WTC11 (cell line): ENCODE data around the gene RANBP3.

ENCODE experiments used
- ATF2 ChIP-seq: sonication (generic); formaldehyde crosslinking; IDR thresholded peaks from 2 replicates; pipeline ENCODE4 v1.8.1; 2022; ENCODE audit warnings: low read depth, missing genetic modification reagents, borderline replicate concordance
- ATF3 ChIP-seq: sonication (generic); formaldehyde crosslinking; conservative IDR thresholded peaks from 2 replicates; pipeline ENCODE4 v1.8.1; 2022; ENCODE audit warnings: mild to moderate bottlenecking, missing genetic modification reagents
- CTCF ChIP-seq: fragments of 200-600 bp; IDR thresholded peaks from 2 replicates; pipeline ENCODE4 v1.8.0; 2022; ENCODE audit warnings: antibody characterized with exemption
- GABPB1 ChIP-seq: sonication (generic); formaldehyde crosslinking; IDR thresholded peaks from 2 replicates; pipeline ENCODE4 v1.8.1; 2023; ENCODE audit warnings: mild to moderate bottlenecking, missing genetic modification reagents
- MAX ChIP-seq: sonication (generic); formaldehyde crosslinking; IDR thresholded peaks from 2 replicates; pipeline ENCODE4 v1.8.0; 2022; ENCODE audit warnings: mild to moderate bottlenecking, missing genetic modification reagents
- PRDM15 ChIP-seq: sonication (generic); formaldehyde crosslinking; IDR thresholded peaks from 2 replicates; pipeline ENCODE4 v1.8.0; 2022; ENCODE audit warnings: missing genetic modification reagents
- SP1 ChIP-seq: sonication (generic); formaldehyde crosslinking; conservative IDR thresholded peaks from 2 replicates; pipeline ENCODE4 v1.8.1; 2022; ENCODE audit warnings: missing genetic modification reagents
- TEAD4 ChIP-seq: sonication (generic); formaldehyde crosslinking; IDR thresholded peaks from 2 replicates; pipeline ENCODE4 v1.8.0; 2022; ENCODE audit warnings: mild to moderate bottlenecking, missing genetic modification reagents
- USF2 ChIP-seq: sonication (generic); formaldehyde crosslinking; IDR thresholded peaks from 2 replicates; pipeline ENCODE4 v1.8.1; 2023; ENCODE audit warnings: mild to moderate bottlenecking, missing genetic modification reagents, moderate library complexity
- ZNF121 ChIP-seq: sonication (generic); formaldehyde crosslinking; IDR thresholded peaks from 2 replicates; pipeline ENCODE4 v1.8.0; 2023; ENCODE audit warnings: missing genetic modification reagents

GRCh38 chr19:6023936-6024335 is 46.0 kb upstream of the RANBP3 start:
- TF ChIP-seq CTCF (no peak), TEAD4 (no peak), SP1 (CRISPR knock-in tag) (no peak), ZNF121 (CRISPR knock-in tag) (no peak), GABPB1 (CRISPR knock-in tag) (no peak), PRDM15 (CRISPR knock-in tag) (no peak), ATF2 (no peak), USF2 (CRISPR knock-in tag) (no peak), MAX (CRISPR knock-in tag) (no peak), ATF3 (no peak)
